ENCODE results near the gene CD300C. TPM values are rescaled to one million over a fixed set of nuclear protein-coding genes. Genes with fewer than 3 reads are reported as not detected.

The CD300C gene
- total RNA-seq, 1 donor from 2014 or later, result 0.06 TPM

DNA sequence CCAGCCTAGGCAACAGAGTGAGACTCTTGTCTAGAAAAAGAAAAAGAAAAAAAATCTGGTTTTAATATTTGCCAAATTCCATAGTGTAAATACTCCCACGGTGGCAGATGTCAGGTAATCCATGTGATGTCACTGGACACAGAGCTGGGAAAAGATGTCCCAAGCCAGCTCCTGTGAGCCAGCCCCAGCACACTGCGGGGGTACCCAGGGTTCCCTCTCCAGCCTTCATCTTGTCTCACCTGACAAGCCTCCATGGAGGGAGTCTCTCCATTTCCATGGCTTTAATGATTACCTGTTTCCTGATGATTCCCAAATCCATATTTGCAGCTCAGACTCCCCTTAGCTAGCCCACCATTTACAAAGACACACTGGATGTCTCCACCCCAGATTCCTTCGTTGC, 19.2 kb downstream of the CD300C start:
- TF ChIP-seq, protein P1, sequence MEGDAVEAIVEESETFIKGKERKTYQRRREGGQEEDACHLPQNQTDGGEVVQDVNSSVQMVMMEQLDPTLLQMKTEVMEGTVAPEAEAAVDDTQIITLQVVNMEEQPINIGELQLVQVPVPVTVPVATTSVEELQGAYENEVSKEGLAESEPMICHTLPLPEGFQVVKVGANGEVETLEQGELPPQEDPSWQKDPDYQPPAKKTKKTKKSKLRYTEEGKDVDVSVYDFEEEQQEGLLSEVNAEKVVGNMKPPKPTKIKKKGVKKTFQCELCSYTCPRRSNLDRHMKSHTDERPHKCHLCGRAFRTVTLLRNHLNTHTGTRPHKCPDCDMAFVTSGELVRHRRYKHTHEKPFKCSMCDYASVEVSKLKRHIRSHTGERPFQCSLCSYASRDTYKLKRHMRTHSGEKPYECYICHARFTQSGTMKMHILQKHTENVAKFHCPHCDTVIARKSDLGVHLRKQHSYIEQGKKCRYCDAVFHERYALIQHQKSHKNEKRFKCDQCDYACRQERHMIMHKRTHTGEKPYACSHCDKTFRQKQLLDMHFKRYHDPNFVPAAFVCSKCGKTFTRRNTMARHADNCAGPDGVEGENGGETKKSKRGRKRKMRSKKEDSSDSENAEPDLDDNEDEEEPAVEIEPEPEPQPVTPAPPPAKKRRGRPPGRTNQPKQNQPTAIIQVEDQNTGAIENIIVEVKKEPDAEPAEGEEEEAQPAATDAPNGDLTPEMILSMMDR (conservative IDR thresholded peaks at IDR 0.05; ENCODE audit: low read depth, low read length), result no peak
- DNase-seq (ENCODE audit: low read depth), result no peak
- H3K4me3 ChIP-seq (ENCODE audit: low read depth, low read length), result no peak overlapping the region

DNA sequence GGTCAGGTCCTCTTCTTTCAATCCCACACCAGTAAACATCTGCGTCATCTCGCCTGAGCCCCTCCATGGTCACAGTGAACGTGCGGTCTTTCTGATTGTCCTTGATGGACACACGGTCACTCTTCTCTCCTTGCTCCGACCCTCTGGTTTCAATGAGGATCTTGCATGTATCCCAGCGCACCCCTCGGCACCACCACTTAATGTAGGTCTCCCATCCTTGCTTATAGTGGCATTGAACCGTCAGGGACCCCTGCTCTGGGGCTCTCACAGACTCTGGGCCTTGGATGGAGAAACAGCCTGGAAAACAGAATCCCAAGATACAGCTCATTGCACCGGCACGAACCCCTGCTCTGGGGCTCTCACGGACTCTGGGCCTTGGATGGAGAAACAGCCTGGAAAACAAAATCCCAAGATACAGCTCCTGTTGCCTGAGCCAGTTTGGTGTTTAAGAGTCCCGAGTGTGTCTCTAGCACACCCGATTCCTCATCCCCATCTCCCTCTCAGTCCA, 20.1 kb downstream of the CD300C start:
- DNase-seq (ENCODE audit: low read depth), result no peak
- no peak overlapping the region for H3K4me3 ChIP-seq (ENCODE audit: low read depth, low read length)
- TF ChIP-seq, protein P1 (conservative IDR thresholded peaks at IDR 0.05; ENCODE audit: low read depth, low read length), result no peak

DNA sequence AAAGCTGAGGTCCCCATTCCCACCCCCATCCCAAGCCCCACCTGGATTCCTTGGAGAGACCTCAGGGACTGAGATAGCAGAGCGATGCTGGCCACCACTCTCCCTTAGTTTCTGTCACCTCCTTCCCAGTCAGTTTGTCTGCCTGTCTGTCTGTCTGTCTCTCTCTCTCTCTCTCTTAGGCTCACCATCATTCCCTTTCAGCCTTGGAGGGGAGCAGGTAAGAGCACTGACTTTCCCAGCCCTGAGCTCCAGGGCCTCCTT, 20.5 kb downstream of the CD300C start:
- H3K4me3 ChIP-seq (ENCODE audit: low read depth, low read length), result no peak overlapping the region
- TF ChIP-seq, protein P1 (conservative IDR thresholded peaks at IDR 0.05; ENCODE audit: low read depth, low read length), result no peak
- no peak for DNase-seq (ENCODE audit: low read depth)

DNA sequence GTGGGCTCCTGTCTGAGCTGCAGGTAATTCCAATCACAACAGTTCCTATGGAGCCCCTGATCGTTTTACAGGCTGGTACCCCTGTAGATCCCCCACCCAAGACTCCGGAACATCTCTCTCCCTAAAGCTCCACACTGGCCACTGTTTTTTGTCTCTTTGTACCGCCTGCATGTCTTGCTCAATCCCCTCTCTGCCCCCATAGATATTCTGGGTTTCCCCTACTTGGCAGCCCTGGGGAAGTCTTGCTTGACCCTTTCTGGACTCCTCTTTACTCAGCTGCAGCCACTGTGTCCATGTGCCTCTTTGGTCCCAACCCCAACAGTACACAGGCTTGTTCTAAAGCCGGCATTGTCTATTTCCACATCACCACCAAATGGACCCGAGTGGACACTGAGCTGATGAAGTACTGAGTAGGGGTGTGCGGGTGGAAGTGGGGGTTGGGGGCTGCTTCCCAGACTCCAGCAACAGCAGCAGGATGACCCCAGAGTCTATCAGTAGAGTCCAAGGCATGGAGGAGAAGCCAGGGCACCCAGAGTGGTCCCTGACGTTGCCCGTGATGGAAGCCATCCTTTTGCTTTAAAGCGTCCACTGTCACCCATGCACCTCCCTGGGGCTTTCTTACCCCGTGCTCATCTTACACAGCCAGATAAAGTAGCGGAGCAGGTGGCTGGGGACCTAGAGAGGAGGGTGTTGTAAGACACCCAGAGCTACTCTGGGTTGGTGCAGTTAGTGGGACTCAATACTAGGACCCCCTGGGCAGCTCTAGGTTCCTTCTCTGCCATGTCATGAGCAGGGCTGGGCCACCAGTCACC, 21.1 kb downstream of the CD300C start:
- TF ChIP-seq, protein P1 (conservative IDR thresholded peaks at IDR 0.05; ENCODE audit: low read depth, low read length), result no peak
- no peak overlapping the region for H3K4me3 ChIP-seq (ENCODE audit: low read depth, low read length)
- DNase-seq (ENCODE audit: low read depth), result no peak

DNA sequence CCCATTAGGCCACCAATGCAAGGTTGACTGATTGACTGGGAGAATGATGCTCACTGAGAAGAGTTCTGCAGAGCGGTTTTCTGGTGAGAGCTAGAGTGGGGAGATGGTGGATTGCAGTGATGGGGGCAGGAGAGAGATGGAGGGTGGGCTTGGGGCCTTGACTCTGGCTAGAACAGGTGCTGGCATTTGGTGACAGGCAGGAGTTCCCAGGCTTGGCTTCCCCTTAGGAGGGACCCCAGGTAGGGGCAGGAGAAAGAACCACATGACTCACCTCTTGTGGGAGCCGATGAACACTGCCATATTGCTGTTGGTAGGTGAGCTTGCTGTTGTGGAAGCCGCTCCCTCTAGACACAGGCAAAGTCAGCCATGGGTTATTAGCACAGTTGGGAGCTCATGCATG, 22.6 kb downstream of the CD300C start:
- TF ChIP-seq, protein P1 (conservative IDR thresholded peaks at IDR 0.05; ENCODE audit: low read depth, low read length), result no peak
- no peak for DNase-seq (ENCODE audit: low read depth)
- no peak overlapping the region for H3K4me3 ChIP-seq (ENCODE audit: low read depth, low read length)

DNA sequence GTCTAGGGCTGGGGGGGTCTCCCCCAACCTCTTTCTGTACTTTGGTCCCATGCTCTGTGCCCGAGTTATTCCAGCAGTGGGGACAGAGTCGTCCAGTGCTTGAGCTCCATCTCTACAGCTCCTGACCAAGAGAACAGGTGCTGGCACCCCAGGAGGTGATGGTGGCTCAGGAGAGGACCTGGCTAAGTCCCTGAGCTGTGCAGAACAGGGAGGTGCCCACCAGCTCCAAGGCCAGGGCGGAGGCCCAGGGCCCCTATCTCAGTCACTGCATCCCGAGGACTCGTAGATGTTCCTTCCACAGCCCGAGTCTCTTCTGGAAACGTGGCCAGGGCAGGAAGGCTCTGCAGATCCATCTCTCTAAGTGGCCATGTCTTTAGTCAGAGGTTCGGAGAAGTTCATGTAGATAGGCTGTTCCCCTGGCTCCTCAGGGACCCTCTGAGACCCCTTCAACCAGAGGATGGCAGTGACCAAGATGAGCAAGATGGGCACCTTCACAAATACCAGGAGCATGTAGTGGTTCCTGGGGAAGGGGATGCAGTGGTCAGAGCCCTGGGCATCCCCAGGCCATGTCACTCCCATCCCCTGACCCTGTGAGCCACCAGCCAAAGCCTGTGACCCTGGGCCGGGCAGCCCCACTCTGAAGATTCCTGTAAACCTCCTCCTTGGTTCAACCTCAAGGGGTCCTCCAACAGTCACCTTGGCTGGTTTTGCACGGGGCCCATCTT, 23.4 kb downstream of the CD300C start:
- no peak overlapping the region for H3K4me3 ChIP-seq (ENCODE audit: low read depth, low read length)
- TF ChIP-seq, protein P1 (conservative IDR thresholded peaks at IDR 0.05; ENCODE audit: low read depth, low read length), result no peak
- no peak for DNase-seq (ENCODE audit: low read depth)
